HEK293T (cell line): Measurements from ENCODE around the gene AKR7A2.

ENCODE experiments used
- BHLHE40 ChIP-seq: fragments of 450-650 bp; IDR thresholded peaks from 2 replicates; pipeline ENCODE4 v1.6.1; 2016; ENCODE audit warnings: mild to moderate bottlenecking, moderate library complexity, borderline replicate concordance
- ELF4 ChIP-seq: fragments of 450-650 bp; IDR thresholded peaks from 2 replicates; pipeline ENCODE4 v1.6.1; 2017; ENCODE audit warnings: antibody characterized with exemption
- FOXA1 ChIP-seq: fragments of 450-650 bp; IDR thresholded peaks from 2 replicates; pipeline ENCODE4 v1.6.1; 2016; ENCODE audit warnings: mild to moderate bottlenecking
- NFRKB ChIP-seq: fragments of 450-650 bp; IDR thresholded peaks from 2 replicates; pipeline ENCODE4 v1.6.1; 2016; ENCODE audit warnings: mild to moderate bottlenecking, moderate library complexity
- SP1 ChIP-seq: fragments of 450-650 bp; IDR thresholded peaks from 2 replicates; pipeline ENCODE4 v1.6.1; 2017
- TARDBP ChIP-seq: fragments of 450-650 bp; IDR thresholded peaks from 2 replicates; pipeline ENCODE4 v1.6.1; 2016

- TF ChIP-seq FOXA1 = no peak
- TF ChIP-seq TARDBP = no peak
- TF ChIP-seq ELF4 = no peak
- TF ChIP-seq NFRKB = no peak
- no peak for TF ChIP-seq SP1
- no peak for TF ChIP-seq BHLHE40
Observed at GRCh38 chr1:19300211-19300610, 11.7 kb downstream of the AKR7A2 start.
